GM23338 (cell line): ENCODE results near the gene NKX6-1. TPM values are rescaled to one million over a fixed set of nuclear protein-coding genes. Genes with fewer than 3 reads are reported as not detected.

ENCODE experiments used
- ATAC-seq: fragments of 200-7000 bp; cut with Tn5 transposase; 3 replicates; pipeline ENCODE4 v1.9.1; 2020
- DNase-seq: peaks from one replicate; pipeline ENCODE4 v3.0.0-alpha.2; 2015; ENCODE audit warnings: low spot score
- H2AFZ ChIP-seq: fragments of 200-600 bp; sonication (generic); 2 replicates; pipeline ENCODE4 v1.8.0; 2016; ENCODE audit warnings: antibody characterized with exemption, mild to moderate bottlenecking, moderate library complexity
- H3F3A ChIP-seq: fragments of 200-600 bp; sonication (generic); replicated peaks from 2 replicates; pipeline ENCODE4 v1.8.0; 2017; ENCODE audit warnings: antibody characterized with exemption, mixed run types, low read depth
- H3K27ac ChIP-seq: fragments of 200-600 bp; sonication (generic); 2 replicates; pipeline ENCODE4 v1.6.1; 2016; ENCODE audit warnings: low read depth
- H3K27me3 ChIP-seq: fragments of 200-600 bp; sonication (generic); 2 replicates; pipeline ENCODE4 v1.8.0; 2016; ENCODE audit warnings: mild to moderate bottlenecking, mixed run types, moderate library complexity; ENCODE audit not compliant: insufficient read depth
- H3K36me3 ChIP-seq: fragments of 200-600 bp; sonication (generic); 2 replicates; pipeline ENCODE4 v1.8.0; 2016; ENCODE audit warnings: mild to moderate bottlenecking; ENCODE audit not compliant: insufficient read depth
- H3K4me1 ChIP-seq: fragments of 200-600 bp; sonication (generic); 2 replicates; pipeline ENCODE4 v1.8.0; 2016; ENCODE audit warnings: mild to moderate bottlenecking, moderate library complexity; ENCODE audit not compliant: insufficient read depth
- H3K4me2 ChIP-seq: fragments of 200-600 bp; sonication (generic); 2 replicates; pipeline ENCODE4 v1.7.1; 2017; ENCODE audit warnings: mixed run types
- H3K4me3 ChIP-seq: fragments of 200-600 bp; sonication (generic); 2 replicates; pipeline ENCODE4 v1.6.1; 2016; ENCODE audit warnings: mixed run types
- H3K79me2 ChIP-seq: fragments of 200-600 bp; sonication (generic); replicated peaks from 2 replicates; pipeline ENCODE4 v1.8.0; 2017; ENCODE audit warnings: mild to moderate bottlenecking; ENCODE audit not compliant: insufficient read depth
- H3K9me2 ChIP-seq: fragments of 200-600 bp; sonication (generic); 2 replicates; pipeline ENCODE4 v1.8.0; 2017; ENCODE audit not compliant: insufficient read depth
- H4K20me1 ChIP-seq: fragments of 200-600 bp; sonication (generic); replicated peaks from 2 replicates; pipeline ENCODE4 v1.8.0; 2017; ENCODE audit warnings: mild to moderate bottlenecking; ENCODE audit not compliant: insufficient read depth
- H3K27ac Mint-ChIP-seq: 2 replicates; pipeline ENCODE4 v1.8.0; 2020; ENCODE audit warnings: inconsistent platforms, mild to moderate bottlenecking, moderate library complexity, mixed read lengths
- H3K27me3 Mint-ChIP-seq: 3 replicates; pipeline ENCODE4 v1.8.0; 2022; ENCODE audit warnings: low read depth, mild to moderate bottlenecking, moderate library complexity, mixed read lengths, inconsistent platforms; ENCODE audit not compliant: insufficient read depth, poor library complexity
- H3K36me3 Mint-ChIP-seq: 3 replicates; pipeline ENCODE4 v1.8.0; 2021; ENCODE audit warnings: low read depth, mild to moderate bottlenecking, inconsistent platforms, moderate library complexity, mixed read lengths
- H3K4me1 Mint-ChIP-seq: 3 replicates; pipeline ENCODE4 v1.8.0; 2020; ENCODE audit warnings: mild to moderate bottlenecking, inconsistent platforms, mixed read lengths
- H3K4me3 Mint-ChIP-seq: 3 replicates; pipeline ENCODE4 v1.8.0; 2021; ENCODE audit warnings: moderate library complexity, mild to moderate bottlenecking, inconsistent platforms, mixed read lengths
- H3K9me3 Mint-ChIP-seq: 3 replicates; pipeline ENCODE4 v1.8.0; 2020; ENCODE audit warnings: moderate library complexity, mild to moderate bottlenecking, inconsistent platforms, mixed read lengths
- CREB1 ChIP-seq: fragments of 250-450 bp; sonication (Bioruptor Pico); IDR thresholded peaks from 2 replicates; pipeline ENCODE4 v1.5.0; 2020; ENCODE audit warnings: low read depth, mild to moderate bottlenecking, moderate library complexity
- EZH2 ChIP-seq: fragments of 200-600 bp; sonication (generic); IDR thresholded peaks from one replicate; pipeline ENCODE4 v1.8.0; 2017; ENCODE audit warnings: antibody characterized with exemption, mild to moderate bottlenecking, low read depth; ENCODE audit not compliant: unreplicated experiment
- REST ChIP-seq: IDR thresholded peaks from one replicate; pipeline ENCODE4 v1.6.1; 2018; ENCODE audit warnings: antibody characterized with exemption; ENCODE audit not compliant: unreplicated experiment
- STAT1 ChIP-seq: IDR thresholded peaks from one replicate; pipeline ENCODE4 v1.6.1; 2016; ENCODE audit warnings: antibody characterized with exemption; ENCODE audit not compliant: unreplicated experiment
- polyA plus RNA-seq: library from polyadenylated mRNA; unstranded; fragments of >200 nt; fragmentation: Nextera tagmentation; extraction: Ambion mirVana; gene quantifications from 2 replicates; pipeline ENCODE4 v1.2.1, GENCODE V29; 2016
- total RNA-seq: library from RNA; depleted of rRNA; stranded (reverse); fragments of >200 nt; shearing (Covaris generic); gene quantifications from 2 replicates; pipeline ENCODE4 v1.2.3, GENCODE V29; 2014

Gene NKX6-1
- total and polyA plus RNA-seq, 2 experiments from 2014 or later, result 0.07 TPM; not detected in 1

GRCh38 chr4:84500386-84501201, 1.5 kb upstream of the NKX6-1 start:
- Histone ChIP-seq H3K36me3 (no peaks in the 10 kb centered on the region), H4K20me1 (peaks cover 13% of the 10 kb centered on the region), H3F3A (peaks cover 38% of the 10 kb centered on the region), H3K27me3 (peaks cover 92% of the 10 kb centered on the region), H3K27ac (no peak overlapping the region), H3K4me1 (peaks cover 61% of the 10 kb centered on the region), H3K79me2 (no peaks in the 10 kb centered on the region), H2AFZ (no peak overlapping the region), H3K4me2 (peak overlapping the region; percentile 96), H3K9me2 (no peaks in the 10 kb centered on the region), H3K4me3 (peak overlapping the region; percentile 86)
- H3K27me3 Mint-ChIP-seq, result peaks cover 89% of the 10 kb centered on the region
- peak overlapping the region; percentile 79 for H3K4me3 Mint-ChIP-seq
- peaks cover under 1% of the 10 kb centered on the region; the same call in 1 of the 3 replicates for H3K9me3 Mint-ChIP-seq
- H3K27ac Mint-ChIP-seq, result no peak overlapping the region
- ATAC-seq (no peak), DNase-seq (no peak)
- H3K4me1 Mint-ChIP-seq, result peaks cover 64% of the 10 kb centered on the region
- no peaks in the 10 kb centered on the region; the same call in 2 of the 3 replicates for H3K36me3 Mint-ChIP-seq
- TF ChIP-seq EZH2 (peak; percentile 87), STAT1 (no peak)

GRCh38 chr4:84499624-84499982, 511 bp upstream of the NKX6-1 start:
- Mint-ChIP-seq H3K4me3 (peak overlapping the region; percentile 79), H3K9me3 (peaks cover 3% of the 10 kb centered on the region; the same call in 1 of the 3 replicates), H3K27ac (no peak overlapping the region), H3K4me1 (peaks cover 69% of the 10 kb centered on the region), H3K36me3 (no peaks in the 10 kb centered on the region; the same call in 2 of the 3 replicates), H3K27me3 (peaks cover 97% of the 10 kb centered on the region)
- peaks cover 16% of the 10 kb centered on the region for H4K20me1 ChIP-seq
- H3F3A ChIP-seq, result peaks cover 39% of the 10 kb centered on the region
- H2AFZ ChIP-seq, result peak overlapping the region; percentile 25; the same call in 1 of the 2 replicates
- TF ChIP-seq CREB1 (CRISPR knock-in tag) (peak; percentile 1; the same call in 1 of the 2 replicates), REST (no peak)
- peaks cover 64% of the 10 kb centered on the region for H3K4me1 ChIP-seq
- DNase-seq (no peak), ATAC-seq (peak; percentile 17)
- H3K4me3 ChIP-seq, result peak overlapping the region; percentile 86
- no peaks in the 10 kb centered on the region for H3K9me2 ChIP-seq
- peak overlapping the region; percentile 96 for H3K4me2 ChIP-seq
- no peak overlapping the region for H3K27ac ChIP-seq
- no peaks in the 10 kb centered on the region for H3K79me2 ChIP-seq
- H3K36me3 ChIP-seq, result no peaks in the 10 kb centered on the region
- H3K27me3 ChIP-seq, result peaks cover 97% of the 10 kb centered on the region
